ENCODE results near the gene ETS1. TPM values are rescaled to one million over a fixed set of nuclear protein-coding genes. Genes with fewer than 3 reads are reported as not detected.

ETS1 gene
- total RNA-seq, 4 donors from 2014 or later, result 72.4 to 211 (median 165) TPM

DNA sequence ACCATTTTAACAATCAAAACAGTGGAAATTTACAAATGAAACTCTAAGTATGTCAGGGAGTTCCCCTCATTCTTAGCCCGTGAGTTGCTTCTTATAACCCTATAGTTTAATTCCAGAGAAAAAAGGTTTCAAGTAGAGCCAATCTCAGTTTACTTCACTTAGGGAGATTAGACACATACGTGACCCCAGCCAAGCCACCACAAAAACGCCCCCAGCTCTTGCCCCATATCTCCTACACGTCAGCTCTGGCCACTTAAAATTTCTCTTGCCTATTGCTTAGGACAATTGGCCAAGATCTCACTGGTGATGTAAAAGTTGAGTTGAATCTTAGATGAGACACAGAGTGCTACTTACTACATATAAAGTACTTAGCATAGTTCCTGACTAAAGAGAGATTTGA lies 166.4 kb downstream of the ETS1 start:
- TF ChIP-seq, protein P1, sequence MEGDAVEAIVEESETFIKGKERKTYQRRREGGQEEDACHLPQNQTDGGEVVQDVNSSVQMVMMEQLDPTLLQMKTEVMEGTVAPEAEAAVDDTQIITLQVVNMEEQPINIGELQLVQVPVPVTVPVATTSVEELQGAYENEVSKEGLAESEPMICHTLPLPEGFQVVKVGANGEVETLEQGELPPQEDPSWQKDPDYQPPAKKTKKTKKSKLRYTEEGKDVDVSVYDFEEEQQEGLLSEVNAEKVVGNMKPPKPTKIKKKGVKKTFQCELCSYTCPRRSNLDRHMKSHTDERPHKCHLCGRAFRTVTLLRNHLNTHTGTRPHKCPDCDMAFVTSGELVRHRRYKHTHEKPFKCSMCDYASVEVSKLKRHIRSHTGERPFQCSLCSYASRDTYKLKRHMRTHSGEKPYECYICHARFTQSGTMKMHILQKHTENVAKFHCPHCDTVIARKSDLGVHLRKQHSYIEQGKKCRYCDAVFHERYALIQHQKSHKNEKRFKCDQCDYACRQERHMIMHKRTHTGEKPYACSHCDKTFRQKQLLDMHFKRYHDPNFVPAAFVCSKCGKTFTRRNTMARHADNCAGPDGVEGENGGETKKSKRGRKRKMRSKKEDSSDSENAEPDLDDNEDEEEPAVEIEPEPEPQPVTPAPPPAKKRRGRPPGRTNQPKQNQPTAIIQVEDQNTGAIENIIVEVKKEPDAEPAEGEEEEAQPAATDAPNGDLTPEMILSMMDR (IDR thresholded peaks at IDR 0.05), result no peak
- ATAC-seq (ENCODE audit: low FRiP score) (peak; percentile 60), DNase-seq (ENCODE audit: low spot score) (no peak)

DNA sequence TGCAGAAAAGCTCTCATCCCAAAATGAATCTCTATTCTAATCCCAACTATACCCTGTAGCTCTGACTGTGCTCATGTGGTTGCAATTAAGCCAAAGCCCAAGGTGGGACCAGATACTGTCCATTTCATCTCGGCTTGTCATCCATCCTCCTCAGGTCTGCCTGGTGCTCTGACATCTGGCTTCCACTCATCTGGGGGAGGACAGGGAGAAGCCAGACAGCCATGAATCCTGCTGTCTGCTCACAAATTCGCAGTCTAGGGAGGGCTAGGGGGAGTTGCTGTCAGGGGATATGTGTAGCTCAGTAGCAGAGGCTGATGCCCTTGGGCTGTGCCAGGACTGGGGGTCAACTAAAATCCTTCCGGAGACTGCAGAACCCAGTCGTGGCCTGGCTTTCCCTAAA lies 167.1 kb downstream of the ETS1 start:
- ATAC-seq (ENCODE audit: low FRiP score) (peak; percentile 11), DNase-seq (ENCODE audit: low spot score) (no peak)
- TF ChIP-seq, protein P1 (IDR thresholded peaks at IDR 0.05), result no peak

DNA sequence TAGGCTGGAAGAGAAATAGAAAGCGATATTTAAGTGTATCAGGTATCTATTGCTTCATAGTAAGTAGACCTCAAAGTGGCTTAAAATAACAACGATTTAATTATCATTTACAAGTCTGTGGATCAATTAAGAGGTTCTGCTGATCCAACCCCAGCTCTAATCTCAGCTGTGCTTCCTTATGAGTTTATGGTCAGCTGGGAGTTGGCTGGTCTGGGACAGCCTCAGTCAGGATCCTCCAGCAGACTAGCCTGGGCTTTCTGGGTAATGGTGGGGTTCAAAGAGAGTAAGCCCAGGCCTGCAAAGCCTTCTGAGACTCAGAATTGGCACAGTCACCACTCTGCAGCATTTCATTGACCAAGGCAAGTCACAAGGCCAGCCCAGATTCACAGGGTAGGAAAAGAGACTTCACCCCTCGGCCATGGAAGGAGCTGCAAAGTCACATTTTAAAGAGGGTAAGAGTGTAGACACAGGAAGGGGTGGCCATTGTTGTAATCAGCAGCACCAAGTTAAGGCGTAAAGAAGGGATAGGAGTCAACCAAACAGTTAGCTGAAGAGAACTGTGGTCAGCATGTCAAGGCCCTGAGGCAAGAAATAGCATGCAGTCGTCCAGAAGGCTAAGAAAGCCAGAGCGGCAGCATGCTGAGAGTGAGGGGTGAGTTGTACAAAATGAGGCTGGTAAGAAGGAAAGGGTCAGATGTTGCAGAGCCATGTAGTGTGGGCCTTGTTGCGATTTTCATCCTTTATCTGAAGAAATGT lies 168.2 kb downstream of the ETS1 start:
- no peak for ATAC-seq (ENCODE audit: low FRiP score)
- TF ChIP-seq, protein P1 (IDR thresholded peaks at IDR 0.05), result no peak
- no peak for DNase-seq (ENCODE audit: low spot score)

DNA sequence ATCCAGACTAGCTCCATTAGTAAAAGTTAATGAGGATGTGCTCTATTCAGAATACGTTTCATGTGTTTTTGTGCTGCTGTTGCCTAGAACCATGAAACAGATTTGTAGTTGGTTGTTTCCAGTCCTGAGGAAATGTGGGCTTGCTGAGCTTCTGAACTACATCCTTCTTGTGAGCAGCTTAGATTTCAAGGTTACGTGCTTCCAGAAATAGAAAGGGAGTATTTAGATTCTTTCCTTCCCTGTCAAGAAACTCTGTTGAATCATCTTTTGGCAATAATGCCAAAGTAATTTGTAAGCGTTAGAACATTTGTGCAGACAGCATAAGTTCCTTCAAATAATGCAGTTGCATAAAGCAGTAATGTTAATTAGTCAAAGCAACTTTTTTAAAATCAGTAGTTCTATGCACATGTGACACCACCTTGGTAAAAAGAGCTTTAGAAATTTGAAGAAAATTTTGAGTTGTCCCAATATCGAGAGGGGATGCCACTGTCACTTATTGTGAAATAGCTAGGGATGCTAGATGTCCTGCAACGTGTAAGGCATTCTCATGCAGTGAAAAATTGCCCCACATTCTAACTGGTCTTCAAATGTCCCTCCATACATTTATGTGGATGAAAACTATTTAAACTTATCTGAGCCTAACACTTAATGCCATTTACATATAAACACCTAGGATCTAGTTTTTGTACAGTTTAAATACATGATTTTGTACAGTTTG lies 169.6 kb downstream of the ETS1 start:
- ATAC-seq (ENCODE audit: low FRiP score) (peak; percentile 86), DNase-seq (ENCODE audit: low spot score) (no peak)
- TF ChIP-seq, protein P1 (IDR thresholded peaks at IDR 0.05), result no peak

DNA sequence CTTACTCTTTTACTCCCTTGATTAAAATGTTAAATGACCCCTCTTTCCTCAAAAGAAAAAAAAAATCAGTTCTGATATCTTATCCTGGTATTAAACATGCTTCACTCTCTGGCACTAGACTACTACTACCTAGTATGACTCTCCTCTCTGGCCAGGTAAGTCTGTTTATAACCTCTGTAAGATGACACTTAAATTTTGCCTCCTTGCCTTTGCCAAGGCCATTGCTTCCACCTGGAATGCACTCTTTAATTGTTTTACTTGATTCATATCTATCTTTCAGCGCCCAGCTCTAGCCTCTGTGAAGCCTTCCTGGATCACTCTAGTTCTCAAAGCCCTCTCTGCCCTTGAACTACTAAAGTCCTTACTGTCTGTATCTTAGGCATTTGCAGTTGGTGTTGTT lies 170.4 kb downstream of the ETS1 start:
- TF ChIP-seq, protein P1 (IDR thresholded peaks at IDR 0.05), result no peak
- no peak for ATAC-seq (ENCODE audit: low FRiP score)
- no peak for DNase-seq (ENCODE audit: low spot score)

DNA sequence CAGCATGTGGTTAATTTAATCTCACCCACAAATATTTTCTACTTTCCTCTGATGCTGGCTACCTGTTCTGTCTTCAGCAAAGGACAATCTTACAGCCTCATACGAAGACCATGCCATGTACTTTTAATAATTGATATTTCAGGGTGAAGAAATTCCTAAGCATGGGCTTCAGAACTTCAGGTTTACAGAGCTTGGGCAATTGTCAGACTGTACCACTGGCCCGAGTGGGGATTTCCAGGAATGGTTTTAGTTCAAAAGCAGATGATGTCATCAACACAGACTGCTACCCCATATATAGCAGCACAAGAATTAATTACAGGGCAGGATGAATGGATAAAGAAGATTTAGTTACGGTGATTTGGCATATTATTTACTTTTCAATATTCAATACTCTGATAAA lies 171.8 kb downstream of the ETS1 start:
- TF ChIP-seq, protein P1 (IDR thresholded peaks at IDR 0.05), result no peak
- DNase-seq (ENCODE audit: low spot score) (no peak), ATAC-seq (ENCODE audit: low FRiP score) (no peak)
